HG02610 (cell line): ENCODE measurements around the gene TRAF2.

Source experiments
- ATAC-seq: cut with Tn5 transposase; IDR thresholded peaks from one replicate; pipeline ENCODE4 v1.9.1; 2021; ENCODE audit warnings: mild to moderate bottlenecking, moderate library complexity; ENCODE audit not compliant: unreplicated experiment

TRAF2 gene

GRCh38 chr9:136958473-136958872, 72.2 kb downstream of the TRAF2 start:
- no peak for ATAC-seq

- ATAC-seq = no peak
These were observed 72.9 kb downstream of the TRAF2 start for GRCh38 chr9:136958898-136959850.

GRCh38 chr9:136960212-136960937, 74.1 kb downstream of the TRAF2 start:
- no peak for ATAC-seq

DNA sequence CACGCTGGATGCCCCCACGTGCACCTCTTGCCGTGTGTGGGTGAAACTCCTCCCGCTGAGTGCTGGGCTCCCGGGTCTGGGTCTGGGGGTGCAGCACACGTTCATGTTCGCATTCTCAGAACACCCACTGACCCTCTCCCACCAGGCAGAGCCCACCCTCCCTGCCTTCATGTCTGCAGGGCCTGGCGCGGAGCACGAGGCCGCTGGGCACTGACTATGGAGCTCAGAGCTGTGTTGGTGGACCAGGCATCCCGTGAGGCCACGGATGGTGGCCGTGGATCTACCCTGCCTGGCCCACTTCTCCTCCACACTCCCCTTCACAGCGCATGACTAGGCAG, 74.6 kb downstream of the TRAF2 start:
- no peak for ATAC-seq

- ATAC-seq = no peak
These were observed 75.2 kb downstream of the TRAF2 start for GRCh38 chr9:136961279-136962065.

- ATAC-seq = no peak
These were observed 75.8 kb downstream of the TRAF2 start for GRCh38 chr9:136962163-136962562.

DNA sequence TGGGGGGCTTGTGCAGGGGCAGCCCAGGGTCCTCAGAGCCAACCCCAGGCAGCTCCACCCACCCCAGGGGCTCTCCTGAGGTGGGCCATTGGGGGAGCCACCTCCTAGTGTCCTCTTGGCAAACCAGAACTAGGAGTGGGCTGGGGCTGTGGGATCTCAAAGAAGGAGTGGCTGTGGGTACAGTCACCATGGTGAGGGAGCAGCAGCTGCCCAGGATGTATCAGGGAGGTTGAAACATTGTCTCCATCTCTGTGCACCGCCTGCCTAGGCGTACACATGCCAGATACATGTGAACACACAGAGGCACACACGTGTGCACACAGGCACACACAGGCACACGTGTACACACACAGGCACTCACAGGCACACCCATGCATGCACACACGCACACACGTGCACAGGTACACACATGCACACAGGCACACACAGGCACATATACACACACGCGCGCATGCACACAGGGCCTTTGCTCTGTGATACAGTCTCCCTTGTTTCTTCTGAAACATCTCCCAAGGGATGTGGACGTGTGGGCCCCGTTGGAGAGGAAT, 76.5 kb downstream of the TRAF2 start:
- ATAC-seq = no peak

GRCh38 chr9:136963341-136963740, 77.0 kb downstream of the TRAF2 start:
- no peak for ATAC-seq

DNA sequence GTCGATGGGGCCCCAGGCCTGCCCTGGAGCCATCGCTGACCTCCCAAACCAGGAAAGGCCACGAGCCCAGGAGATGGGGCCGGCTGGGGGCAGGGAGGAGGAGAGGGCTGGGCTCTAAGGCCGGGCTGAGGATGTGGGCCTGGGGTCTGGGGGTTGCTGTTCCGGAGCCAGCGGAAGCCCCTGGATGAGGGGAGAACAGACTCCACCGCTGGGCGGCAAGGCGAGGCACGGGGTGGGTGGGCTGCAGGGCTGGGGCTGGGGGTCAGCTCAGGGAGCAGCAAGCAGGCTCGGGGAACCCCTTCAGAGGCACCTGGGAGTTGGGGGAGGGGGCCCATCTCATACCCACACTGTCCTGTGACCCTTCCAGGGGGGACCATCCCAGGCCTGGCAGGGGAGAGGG, 77.4 kb downstream of the TRAF2 start:
- no peak for ATAC-seq

GRCh38 chr9:136964171-136964689, 77.9 kb downstream of the TRAF2 start:
- no peak for ATAC-seq

GRCh38 chr9:136964833-136965422, 78.6 kb downstream of the TRAF2 start:
- ATAC-seq = no peak

DNA sequence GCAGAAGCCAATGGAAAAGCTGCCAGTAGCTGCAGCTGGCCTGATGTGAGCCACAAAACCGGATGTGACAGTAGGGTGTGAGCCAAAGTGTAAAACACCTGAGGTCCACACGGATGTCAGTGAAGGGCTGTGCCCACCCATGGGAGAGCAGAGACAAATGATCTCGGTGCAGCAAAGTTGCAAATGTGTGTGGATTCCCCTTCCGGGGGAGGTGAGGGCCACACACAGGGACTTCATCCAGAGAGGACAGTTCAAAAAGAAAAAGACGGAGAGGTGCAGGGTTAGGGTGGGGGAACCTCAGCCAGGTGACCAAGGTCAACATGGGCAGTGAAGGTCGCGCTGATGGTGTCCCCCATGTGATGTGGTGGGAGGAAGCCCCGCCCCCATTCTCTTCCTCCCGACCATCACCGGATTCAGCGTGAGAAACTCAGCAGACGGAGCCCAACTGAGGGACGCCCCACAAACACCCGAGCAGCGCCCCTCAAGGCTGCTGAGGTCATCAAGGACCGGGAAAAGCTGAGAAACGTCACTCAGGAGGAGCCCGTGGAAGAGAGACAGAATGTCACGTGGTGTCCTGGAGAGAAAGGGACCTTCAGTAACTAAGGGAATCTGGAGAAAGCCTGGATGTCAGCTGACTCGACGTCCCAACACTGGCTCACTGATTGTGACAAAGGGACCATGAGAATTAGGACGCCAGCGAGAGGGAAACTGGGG, 79.6 kb downstream of the TRAF2 start:
- no peak for ATAC-seq

GRCh38 chr9:136968333-136969127, 82.2 kb downstream of the TRAF2 start:
- ATAC-seq = no peak

- no peak for ATAC-seq
These were observed 82.8 kb downstream of the TRAF2 start for GRCh38 chr9:136969150-136969549.

DNA sequence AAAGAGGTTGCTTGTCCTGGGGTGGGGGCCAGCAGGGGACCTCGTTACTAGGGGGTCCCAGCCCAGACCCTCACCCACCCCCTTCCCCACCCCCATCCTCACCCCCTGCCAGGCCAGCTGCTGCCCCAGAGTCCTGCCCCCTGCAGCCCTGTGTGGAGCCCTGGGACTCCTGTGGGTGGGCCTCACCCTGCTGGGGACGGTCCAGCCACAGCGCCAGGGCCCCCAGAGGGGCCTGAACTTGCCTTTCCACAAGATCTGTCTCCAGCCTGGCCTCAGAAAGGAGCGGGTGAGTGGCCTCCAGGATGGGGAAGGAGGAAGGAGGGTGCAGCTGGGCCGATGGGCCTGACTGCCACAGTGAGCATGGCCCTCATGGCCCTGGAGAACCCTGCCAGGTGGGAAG, 83.5 kb downstream of the TRAF2 start:
- ATAC-seq = no peak

DNA sequence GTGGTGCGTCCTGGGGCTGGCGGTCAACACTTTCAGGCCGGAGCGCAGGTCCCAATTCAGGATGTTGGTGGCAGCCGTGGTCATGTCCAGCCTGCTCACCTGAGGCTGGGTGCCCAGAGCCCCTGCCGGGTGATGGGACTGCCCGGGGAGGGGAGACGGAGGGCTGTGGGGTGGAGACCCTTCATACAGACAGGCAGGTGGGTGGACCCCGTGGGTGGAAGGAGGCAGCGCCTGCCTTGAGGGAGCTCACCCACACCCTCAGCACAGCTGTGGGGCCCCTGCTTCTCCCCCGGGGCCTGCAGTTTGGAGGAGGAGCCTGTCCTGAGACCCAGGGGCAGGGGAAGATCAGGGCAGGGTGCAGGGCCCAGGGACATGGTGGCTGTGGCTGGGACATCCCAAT, 84.0 kb downstream of the TRAF2 start:
- ATAC-seq = no peak

DNA sequence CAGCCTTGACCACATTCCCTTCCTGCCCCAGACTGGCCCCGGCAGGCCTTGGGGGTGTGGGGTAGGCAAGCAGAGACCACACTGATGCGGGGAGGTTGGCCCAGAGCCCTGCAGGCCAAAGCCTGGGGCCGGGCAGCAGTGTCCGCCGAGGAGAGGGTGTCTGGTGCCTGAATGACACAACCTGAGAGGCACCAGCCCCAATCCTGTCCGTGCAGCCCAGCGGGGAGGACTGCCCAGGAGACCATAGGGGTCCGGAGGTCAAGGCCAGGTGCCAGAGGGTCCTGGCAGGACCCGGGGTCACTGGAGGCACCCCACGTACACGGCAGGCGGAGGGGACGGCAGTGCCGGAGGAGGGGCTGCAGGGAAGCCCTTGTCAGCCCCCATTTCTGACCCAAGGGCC, 85.4 kb downstream of the TRAF2 start:
- ATAC-seq = no peak

GRCh38 chr9:136972335-136972734, 86.0 kb downstream of the TRAF2 start:
- ATAC-seq = no peak

DNA sequence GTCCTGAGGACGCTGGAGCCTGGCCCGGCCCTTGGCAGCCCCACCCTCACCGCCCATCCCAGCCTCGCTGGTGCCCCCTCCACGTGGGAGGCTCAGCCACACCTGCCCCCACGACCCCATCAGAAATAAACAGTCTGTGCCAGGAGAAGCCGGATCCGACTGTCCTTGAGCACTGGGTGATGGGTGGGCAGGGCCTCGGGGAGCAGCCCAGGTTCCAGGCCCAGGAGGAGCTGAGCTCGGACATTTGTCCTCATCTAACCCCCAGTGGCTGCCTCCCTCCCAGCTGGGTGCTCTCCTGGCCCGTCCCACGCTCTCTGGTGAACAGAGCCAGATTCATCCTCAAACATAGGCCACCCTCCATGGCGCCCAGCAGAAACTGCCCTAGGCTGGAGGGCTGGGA, 86.4 kb downstream of the TRAF2 start:
- no peak for ATAC-seq
